Heart left ventricle (tissue), 13 donors: ENCODE results near the gene FMC1.

Experiments used
- CTCF ChIP-seq, 12 donors: fragments of 200-600 bp; sonication (generic) in 4 of 12; IDR thresholded peaks; one replicate each; pipeline versions ENCODE4 v1.5.0 to v1.8.0; 2018 to 2022; ENCODE audit warnings: antibody characterized with exemption in 12 of 12, mild to moderate bottlenecking in 5 of 12
- POLR2A ChIP-seq, 2 donors: fragments of 450-650 bp; IDR thresholded peaks; one replicate each; pipeline ENCODE4 v1.6.1; 2017; ENCODE audit warnings: antibody characterized with exemption in 2 of 2, mild to moderate bottlenecking in 2 of 2, moderate library complexity in 2 of 2
- donor health status: ischemic (EF 13 %, LVEDD 7.1; RV severe dilation, severe dysfunction).
- donor health status: DM: no; HTN: yes; CAD: no.
- donor health status: DM: no; HTN: no; CAD: no.
- donor health status: ischemic (EF 25% LVEDD 6.9; RV normal size, moderate dysfunction).
- donor health status: ischemic (EF 25% LVEDD 5.7; RV mildly dilated, moderate dysfunction).
- donor health status: ischemic (EF 35%, LVEDD 5.7; RV mildly dilated, moderate dysfunction).
- donor health status: nonischemic (EF 11% LVEDD 7.7; RV severe dilation, severe dysfunction).
- donor health status: DM: yes; HTN: yes; CAD: no.
- donor health status: PGD.
- donor health status: ischemic (EF 29% LVEDD 5.4; RV normal size, mild dysfunction).
- donor health status: nonischemic (EF 23%, LVEDD 6.1; RV moderate dilation, normal function).

- TF ChIP-seq CTCF (IDR thresholded peaks at IDR 0.05), result no peak
- TF ChIP-seq POLR2A (IDR thresholded peaks at IDR 0.05), result no peak
Observed at GRCh38 chr7:139351027-139351426, 9.9 kb downstream of the FMC1 start.
